Limb (tissue), 2 donors: ENCODE results near the gene APBA3.

Experiments
- DNase-seq, 2 donors: peaks; one replicate each; pipeline ENCODE4 v3.0.0-alpha.2; 2016; ENCODE audit errors: extremely low spot score in 2 of 2

The APBA3 gene

DNA sequence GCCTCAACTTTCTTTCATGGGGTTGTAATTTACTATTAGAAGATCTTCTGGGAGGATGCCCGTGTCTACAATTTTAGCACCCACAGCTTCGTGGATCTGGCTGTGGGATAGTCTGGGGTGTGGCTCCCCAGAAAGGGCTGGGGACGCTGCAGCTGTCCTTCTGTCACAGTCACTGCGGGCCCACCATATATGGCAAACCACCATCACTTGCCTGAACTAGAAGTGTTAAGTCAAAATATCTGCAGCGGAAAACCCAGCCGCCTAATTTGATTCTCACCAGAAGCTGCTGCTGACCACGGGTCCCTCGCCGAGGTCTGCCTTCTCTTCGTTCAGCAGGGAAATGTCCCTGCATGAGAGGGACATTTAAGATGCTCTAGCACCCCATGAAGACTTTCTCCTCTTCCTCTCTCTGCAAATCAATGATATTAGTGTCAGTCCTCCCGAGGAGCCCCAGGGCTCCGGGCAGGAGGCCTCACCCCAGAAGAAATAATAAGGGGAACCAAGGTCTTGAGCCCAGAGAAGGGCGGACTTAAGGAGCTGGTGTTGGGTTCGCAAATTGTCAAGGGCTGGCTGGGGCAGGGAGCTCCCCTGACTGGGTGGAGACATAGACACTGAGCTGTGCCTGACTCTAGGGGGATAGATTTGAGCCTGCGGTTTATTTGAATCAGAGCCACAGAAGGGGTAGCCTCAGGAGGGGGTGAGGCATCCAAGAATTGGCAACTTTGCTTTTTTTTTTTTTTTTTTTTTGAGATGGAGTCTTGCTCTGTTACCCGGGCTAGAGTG lies 27.7 kb upstream of the APBA3 start:
- no peak for DNase-seq

DNA sequence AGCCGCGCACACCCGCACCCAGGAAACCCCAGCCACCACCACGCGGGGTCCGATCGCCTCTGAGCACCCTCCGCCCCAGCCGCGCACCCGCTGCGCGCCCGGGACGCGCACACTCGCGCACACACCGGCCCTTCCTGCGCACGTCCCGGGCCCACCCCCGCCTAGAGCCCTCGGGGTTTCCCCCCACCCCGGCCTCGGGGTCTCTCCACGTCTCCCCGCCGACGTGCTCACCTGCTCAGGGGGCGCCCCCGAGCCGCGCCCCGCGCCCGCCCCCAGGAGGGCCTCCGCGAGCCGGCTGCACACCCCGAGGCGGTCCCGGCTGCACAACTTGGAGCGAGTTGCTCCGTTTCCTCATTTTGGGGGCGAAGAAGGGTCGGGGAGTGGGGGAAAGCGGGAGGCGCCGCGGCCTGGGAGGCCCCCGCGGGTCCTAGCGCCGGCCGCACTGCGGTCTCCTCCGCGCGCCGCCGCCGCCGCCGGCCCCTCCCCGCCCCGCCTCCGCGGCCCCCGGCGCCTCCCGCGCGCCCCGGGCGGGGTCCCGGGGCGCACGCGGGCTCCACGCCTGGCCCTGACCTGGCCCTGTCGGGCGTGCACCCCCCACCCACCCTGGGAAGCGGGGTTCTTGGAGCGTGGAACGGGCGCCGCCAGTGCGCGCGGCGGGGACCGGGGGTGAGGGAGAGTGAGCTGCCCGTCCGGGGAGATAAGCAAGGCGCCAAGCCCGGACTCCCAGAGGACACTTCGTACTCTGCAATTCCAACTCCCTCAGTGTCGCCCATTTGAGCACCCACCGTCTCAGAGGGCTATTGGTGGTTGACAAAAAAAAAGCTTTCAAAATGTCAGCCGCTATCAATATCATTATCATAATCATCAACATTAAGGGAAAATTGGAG lies 24.7 kb upstream of the APBA3 start, which contains the start of gene MATK:
Gene MATK (minus strand): TSS at position 444 of the 887 bp plus-strand sequence. CDS start 1,246 bp downstream, outside the sequence.
- no peak for DNase-seq

DNA sequence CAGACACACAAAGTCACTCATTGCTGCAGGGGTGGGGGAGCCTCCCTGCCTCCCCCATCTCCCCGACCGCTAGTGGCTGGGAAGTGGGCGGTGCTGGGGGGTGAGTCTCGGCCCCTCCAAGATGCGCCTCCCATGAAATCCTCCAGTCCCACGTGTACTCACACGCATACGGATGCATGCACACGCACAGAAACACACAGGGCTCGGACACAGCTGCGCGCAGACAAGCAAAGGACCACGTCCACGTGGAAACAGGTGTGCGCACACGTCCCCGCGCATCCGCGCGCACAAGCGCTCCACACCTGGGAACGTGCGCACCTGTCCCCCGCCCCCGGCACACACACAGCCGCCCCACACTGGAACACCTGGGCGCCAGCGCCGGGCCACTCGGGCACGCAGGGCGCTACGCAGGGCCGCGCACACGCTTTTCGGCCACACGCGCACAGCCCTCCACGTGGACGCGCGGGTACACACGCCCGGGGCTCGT lies 24.0 kb upstream of the APBA3 start:
- DNase-seq: no peak

DNA sequence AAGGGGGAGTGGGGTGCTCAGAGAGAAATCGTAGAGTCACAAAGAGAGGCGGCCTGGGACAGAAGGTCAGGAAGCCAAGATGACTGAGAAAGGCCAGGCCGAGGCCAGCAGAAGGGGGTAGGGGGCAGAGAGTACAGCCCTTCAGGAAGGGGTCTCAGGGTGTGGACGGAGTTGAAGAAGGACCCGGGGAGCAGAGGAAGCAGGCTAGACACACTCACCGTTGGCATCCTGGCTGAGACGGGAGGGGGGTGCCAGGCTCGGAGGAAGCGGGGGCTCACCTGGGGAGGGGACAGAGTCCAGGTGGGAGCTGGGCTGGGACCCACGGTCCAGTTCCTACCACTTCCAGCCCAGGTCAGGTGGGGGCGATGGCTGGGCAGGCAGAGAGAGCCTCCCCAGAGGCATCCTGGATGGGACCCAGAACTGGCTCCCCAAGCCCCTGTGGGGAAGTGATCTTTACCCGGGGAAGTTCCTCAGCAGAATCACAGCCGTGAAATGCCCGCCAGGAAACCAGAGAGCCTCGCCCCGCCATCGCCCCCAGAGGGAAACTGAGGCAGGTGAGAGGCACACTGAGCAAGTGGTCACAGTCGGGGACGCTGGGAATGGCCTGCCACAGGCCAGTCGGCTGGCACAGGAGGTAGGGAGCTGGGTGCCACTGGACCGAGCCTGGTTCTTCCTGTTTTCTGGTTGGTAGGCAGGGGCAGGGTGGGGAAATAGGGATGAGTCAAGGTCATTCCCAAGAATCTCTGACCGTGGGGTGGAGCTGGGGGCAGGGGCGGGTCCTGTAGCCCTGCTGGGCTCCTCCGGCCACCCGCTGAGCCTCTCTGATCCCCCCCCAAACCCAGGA lies 23.3 kb upstream of the APBA3 start:
- DNase-seq: no peak

DNA sequence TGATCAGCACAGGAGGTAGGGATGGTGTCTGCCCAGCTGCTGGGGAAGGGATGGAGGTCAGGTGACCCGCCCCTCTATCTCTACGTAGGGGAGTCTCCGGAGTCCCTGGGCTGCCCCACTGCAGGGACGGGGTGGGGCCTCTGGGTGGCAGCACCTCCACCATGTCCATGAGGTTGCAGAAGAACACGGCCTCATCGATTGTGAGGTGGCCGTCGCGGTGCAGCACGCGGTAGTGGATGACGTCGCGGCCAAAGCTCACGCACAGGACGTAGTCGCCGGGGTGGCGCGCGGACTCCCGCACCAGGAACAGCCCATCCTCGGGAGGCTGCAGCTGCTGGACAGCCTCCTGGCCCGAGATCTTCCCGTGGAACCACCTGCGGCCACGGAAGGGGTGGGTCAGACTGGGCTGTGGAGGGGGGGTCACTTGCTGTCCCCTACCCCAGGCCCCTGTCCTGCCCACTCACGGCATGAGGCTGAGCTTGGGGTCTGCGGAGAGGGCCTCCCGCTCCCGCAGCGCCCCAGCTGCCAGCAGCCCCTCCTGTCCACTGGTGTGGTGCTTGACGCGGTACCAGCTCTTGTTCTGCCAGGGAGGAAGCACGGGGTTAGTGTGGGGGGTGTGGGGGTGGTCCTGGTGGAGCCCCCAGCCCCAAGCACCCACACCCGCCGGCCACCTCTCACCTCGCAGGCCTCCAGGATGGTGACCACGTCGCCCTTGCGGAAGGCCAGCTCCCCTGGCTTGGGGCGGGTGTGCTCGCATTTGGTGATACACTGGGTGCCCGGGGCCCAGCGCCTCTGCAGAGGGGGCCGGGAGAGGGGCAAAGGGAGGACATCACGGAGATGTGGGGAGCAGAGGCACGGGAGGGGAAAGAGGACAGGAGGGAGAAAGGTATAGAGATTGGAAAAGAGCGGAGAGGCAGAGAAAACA lies 22.4 kb upstream of the APBA3 start:
- no peak for DNase-seq

DNA sequence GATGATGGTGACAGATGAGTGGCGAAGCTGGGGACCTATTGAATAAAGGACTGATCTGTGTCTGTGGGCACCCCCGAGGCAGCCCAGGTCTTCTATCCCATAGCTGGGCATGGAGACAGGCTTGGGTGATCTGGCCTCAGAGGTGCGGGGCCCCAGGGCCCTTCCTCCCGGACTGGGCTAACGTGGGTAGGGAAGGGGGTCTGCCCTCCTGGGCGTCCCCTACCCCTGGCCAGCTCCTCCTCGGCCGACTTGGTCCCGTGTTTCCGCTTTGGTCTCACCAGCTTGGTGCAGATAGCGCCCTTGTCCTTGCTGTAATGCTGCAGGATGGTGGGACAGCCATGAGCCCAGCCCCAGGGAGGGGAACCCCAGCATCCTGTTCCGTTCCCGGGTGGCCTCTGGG lies 21.4 kb upstream of the APBA3 start:
- no peak for DNase-seq

DNA sequence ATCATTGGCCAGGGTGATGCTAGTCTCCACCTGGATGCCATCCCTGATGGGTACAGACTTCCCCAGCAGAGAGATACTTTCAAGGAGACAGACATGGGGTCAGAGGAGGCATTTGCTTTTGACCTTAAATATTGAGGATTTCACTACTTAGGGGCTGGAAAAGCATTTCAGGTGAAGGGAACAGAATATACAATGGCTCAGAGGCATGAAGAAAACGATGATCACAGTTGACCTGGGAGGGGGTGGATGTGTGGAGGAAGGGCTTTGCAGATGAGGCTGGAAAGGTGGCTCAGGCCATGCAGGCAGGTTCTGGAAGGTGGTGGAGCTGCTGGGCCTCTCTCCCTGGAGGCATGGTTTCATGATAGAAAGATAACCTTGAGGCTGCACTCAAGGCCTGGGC lies 20.8 kb upstream of the APBA3 start:
- DNase-seq: no peak

DNA sequence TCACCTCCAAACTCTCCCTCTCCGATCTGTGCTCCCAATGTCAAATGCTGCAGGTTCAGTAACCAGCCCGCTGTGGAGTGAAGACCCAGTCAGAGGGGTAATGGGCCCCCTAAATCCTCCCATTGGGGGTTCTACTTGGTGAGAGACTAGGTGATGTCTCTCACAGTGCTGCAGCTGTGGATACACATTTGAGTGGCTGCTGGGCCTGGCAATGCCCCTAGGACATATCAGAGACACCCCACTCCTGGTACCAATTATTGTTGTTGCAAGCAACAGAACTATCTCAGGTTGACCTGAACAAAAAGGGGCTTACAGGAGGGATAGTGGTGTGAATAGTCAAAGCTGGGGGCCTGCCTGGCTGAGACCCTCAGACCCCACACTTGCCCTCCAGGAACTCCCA lies 20.1 kb upstream of the APBA3 start:
- DNase-seq: no peak

DNA sequence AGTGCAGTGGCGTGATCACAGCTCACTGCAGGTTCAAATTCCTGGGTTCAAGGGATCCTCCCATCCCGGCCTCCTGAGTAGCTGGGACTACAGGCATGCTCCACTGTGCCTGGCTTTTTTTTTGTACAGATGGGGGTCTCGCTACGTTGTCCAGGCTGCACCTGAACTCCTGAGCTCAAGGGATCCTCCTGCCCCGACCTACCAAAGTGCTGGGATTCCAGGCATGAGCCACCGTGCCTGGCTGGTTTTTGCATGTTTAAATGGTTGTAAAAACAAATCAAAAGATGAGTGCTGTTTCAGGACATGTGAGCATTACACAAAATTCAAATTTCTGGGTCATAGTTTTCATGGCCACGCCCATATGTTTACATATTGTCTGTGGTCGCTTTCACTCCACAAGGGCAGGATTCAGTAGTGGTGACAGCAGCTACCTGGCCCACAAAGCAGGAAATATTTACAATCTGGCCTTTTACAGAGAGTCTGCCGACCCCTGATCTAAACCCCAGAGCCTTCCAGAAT lies 19.4 kb upstream of the APBA3 start:
- DNase-seq: no peak

DNA sequence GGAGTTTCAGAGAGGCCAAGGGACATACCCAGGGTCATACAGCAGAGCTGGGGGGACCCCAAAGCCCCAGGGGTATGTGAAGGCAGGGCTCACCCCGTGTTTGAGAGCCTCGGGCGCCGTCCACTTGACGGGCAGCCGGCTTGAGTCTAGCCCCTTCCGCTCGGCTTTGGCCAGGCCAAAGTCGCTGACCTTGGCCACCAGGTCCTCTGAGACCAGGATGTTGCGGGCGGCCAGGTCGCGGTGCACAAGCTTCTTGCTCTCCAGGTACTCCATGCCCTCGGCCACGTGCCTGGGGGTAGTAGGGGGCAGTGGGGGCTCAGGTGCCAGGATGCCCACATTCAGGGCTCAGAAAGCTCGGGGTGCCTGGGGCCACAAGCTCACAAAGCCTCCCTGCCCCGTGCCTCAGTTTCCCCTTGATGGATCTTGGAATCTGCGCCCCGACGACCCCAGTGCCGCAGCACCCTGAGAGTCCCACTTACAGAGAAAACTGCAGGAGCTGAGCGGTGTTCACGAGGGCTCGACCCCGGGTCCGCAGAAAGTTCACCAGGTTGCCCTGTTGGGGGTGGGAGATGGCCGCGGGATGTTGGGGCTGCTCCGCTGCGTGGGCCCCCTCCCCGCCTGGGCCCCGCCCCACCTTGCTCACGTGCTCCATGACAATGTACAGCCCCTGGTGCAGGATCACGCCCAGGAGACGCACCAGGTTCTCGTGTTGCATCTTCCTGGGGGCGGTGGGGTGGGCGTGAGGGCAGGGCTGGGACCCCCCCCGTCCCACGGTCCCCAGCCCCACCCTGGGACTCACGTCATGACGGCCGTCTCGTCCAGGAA lies 17.6 kb upstream of the APBA3 start:
- no peak for DNase-seq

DNA sequence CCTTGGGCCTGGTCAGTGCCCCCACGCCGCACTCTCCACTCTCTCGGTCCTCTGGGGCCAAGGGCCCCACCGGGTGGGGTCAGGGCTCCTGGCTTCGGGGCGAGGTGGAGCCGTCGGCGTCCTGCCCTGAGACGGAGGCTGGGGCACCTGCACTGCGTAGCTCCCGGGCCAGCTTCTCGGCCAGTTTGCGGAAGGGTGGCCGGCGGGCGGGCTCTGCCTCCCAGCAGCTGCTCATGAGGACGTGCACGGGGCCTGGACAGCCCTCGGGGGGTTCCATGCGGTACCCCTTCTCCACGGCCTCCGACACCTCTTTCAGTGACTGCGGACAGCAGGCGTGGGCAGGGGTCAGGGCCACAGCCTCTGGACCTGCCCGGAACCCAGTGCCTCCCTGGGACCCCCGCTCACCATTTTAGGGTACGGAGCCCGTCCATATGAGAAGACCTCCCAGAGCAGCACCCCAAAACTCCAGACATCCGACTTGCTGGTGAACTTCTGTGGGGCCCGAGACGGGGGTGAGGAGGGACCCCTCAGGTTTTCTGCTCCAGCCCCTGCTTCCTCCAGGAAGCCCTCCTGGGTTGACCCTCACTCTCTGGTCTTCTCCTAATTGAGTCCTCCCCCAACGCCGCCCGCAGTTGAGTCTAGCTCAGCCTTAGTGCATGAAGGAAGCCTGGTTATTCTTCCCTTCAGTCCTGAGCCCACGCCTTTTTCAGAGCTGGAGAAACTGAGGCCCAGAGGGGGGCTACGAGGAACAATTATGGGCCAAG lies 16.8 kb upstream of the APBA3 start:
- no peak for DNase-seq

DNA sequence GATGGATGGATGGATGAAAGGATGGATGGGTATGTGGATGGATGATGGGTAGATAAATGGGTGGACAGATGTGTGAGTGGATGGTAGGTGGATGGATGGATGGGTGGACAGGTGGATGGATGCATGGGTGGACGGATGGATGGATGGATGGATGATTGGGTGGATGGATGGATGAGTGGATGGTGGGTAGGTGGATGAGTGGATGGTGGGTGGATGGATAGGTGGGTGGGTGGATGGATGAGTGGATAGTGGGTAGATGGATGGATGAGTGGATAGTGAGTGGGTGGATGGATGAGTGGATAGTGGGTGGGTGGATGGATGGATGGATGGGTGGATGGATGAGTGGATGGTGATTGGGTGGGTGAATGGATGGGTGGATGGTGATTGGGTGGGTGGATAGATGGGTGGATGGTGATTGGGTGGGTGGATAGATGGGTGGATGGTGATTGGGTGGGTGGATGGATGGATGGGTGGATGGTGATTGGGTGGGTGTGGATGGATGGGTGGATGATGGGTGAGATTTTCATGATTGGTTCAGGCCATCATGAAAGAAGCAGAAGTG lies 15.1 kb upstream of the APBA3 start:
- DNase-seq: no peak

DNA sequence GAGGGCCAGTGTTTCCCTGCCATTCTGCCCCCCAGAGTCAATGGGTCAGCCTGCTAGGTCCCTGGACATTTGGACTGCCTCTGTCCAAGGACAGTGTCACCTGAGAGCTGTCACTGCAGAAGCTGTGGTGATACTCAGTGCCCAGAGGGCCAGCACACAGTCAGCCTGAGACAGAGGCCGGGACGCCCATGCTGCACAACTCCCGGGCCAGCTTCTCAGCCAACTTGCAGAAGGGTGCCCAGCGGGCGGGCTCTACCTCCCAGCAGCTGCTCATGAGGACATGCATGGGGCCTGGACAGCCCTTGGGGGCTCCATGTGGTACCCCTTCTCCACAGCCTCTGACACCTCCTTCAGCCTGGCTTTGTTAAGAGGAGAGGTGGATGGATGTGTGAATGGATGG lies 14.3 kb upstream of the APBA3 start:
- no peak for DNase-seq

DNA sequence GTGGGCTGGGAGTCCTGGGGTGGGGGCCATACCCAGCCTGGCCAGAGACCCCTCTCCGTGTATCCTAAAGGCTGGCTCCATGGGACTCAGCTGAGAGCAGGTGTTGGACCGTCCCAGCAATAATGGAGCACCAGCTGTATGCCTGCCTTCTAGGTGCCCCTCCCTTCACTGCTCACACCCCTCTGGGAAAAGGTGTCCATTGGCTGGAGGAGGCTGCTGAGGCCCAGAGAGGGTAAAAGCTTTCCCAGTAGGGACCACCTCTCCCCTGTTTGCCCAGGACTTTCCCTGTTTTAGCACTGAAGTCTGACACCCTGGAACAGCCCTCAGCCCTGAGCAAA lies 13.9 kb upstream of the APBA3 start:
- DNase-seq: no peak

DNA sequence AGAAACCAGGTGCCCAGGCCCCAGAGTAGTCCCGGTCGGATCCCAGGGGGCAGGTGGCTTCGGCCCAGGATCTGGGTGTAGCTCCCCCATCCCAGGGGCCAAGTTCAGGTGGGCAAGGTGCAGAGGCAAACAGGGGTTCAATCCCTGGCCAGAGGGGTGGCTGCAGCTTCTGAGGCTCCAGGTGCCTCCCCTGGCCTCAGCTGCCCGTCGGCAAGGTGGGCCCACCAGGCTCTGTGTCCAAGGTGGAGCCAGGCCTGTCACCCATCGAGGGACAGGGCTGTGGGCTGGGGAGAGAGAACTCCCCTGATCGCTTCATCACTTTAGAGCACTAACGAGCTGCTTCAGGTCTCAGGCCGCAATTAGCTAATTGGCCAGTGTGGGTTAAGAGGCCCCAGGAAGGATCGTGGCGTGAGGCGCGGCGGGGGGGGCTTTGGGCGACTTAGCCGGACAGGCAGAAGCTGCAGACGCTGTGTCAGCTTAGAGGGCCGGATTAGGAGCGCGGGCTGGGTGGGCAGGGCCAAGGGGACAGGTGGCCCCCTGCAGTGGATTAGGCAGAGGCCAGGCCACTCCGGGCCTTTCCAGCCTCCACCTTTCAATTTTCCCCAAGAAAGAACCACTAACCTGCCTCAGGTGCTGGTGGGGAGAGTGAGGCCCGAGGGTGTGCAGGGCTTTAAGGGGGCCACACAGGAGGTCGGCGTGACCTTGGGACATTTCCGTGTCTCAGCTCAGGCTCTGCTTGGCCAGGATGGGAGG lies 13.3 kb upstream of the APBA3 start:
- no peak for DNase-seq

DNA sequence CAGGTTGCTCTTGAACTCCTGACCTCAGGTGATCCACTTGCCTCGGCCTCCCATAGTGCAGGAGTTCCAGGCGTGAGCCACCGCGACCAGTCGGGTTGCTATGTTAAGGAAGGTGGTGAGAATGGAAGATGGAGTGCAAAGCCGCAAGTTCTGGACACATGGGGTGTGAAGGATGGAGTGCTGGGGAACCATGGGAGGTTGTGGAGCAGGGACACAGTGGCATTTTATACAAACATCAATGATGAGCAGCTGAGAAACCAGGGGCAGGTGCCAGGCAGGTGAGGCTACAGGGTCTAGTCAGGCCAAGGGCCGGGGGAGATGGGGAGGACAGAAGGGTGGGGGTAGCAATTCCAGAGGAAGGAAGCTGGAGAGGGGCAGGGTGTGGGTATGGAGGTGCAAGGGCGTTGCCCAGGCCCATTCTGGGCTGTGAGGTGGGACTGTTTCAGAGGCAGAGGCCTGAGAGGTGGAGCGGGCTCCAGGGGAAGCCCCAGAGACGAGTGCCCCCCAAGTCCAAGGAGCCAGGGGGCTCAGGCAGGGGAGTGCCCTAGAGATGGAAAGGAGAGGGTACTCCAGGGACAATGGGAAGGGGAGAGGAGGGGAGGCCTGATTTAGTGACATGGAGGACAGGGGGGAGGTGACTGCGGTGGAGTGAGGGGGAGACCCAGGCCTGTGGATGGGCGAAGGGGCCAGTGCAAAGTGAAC lies 12.5 kb upstream of the APBA3 start:
- no peak for DNase-seq

DNA sequence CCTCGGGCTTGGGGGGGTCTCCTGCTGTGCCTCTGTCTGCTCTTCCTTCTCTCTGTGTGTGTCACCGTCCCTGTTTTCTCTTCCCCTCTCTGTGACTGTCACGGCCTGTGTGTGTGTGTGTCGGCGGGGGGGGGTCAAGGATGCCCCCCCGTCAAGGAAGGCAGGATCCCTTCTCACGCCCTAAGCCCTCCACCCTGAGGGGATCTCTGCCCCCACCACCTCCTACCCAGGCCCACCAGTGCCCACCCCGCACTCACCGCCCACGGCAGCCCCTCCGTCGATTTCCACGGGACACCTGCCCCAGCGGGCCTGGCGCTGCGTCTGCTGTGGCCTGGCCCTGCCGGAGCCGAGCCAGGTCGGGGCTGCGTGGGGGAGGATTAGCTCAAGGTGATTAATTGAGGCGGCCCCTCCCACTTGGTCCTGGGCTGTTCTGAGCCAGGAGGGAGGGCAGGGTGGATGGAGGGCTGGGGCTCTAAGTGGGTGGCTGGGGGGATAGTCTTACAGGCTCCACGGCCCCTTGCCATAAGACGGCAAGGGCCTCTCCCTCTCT lies 10.5 kb upstream of the APBA3 start, which contains the start of gene RAX2:
Gene RAX2 (minus strand): TSS at position 323 of the 550 bp plus-strand sequence. CDS start 486 bp downstream, outside the sequence.
- no peak for DNase-seq
